Measurements from ENCODE around the gene FOXD3. TPM values are rescaled to one million over a fixed set of nuclear protein-coding genes. Genes with fewer than 3 reads are reported as not detected.

FOXD3 gene
- total RNA-seq: not detected

- peak; percentile 49 to 52 for DNase-seq
- peak within 1 kb of the TSS; percentile 87 to 90 for H3K4me3 Mint-ChIP-seq
- H3K36me3 Mint-ChIP-seq (ENCODE audit: insufficient read depth in 2 of 2): peaks cover 13 to 14% of the 10 kb centered on the region in 2 donors
- peak within 1 kb of the TSS; percentile 94 for H3K27ac Mint-ChIP-seq
- peak; percentile 30 to 52 for ATAC-seq (replicated peaks in 1 of 2)
- H3K27me3 Mint-ChIP-seq (ENCODE audit: low read depth): peaks cover 76% of the 10 kb centered on the region
- H3K4me1 Mint-ChIP-seq (ENCODE audit: low read depth): peaks cover 61% of the 10 kb centered on the region
- H3K9me3 Mint-ChIP-seq: peaks cover 0 to 2% of the 10 kb centered on the region in 2 donors
Measured at GRCh38 chr1:63322114-63322943, at the start of gene FOXD3. Gene FOXD3, plus strand, starts transcription at chr1:63322567. Its CDS starts 492 bp downstream, at chr1:63323059.

- H3K4me3 Mint-ChIP-seq: no peak overlapping the region
- H3K9me3 Mint-ChIP-seq: no peaks in the 10 kb centered on the region
- no peak overlapping the region for H3K27ac Mint-ChIP-seq
- H3K4me1 Mint-ChIP-seq (ENCODE audit: low read depth): no peaks in the 10 kb centered on the region
- ATAC-seq (replicated peaks in 1 of 2): no peak
- H3K36me3 Mint-ChIP-seq (ENCODE audit: insufficient read depth in 2 of 2): no peaks in the 10 kb centered on the region
- peaks cover 15% of the 10 kb centered on the region for H3K27me3 Mint-ChIP-seq (ENCODE audit: low read depth)
- DNase-seq: no peak
Measured at GRCh38 chr1:63272811-63273210, 49.6 kb upstream of the FOXD3 start.

GRCh38 chr1:63274371-63274770, 48.0 kb upstream of the FOXD3 start:
- H3K27me3 Mint-ChIP-seq (ENCODE audit: low read depth): peaks cover 15% of the 10 kb centered on the region
- no peak overlapping the region for H3K4me3 Mint-ChIP-seq
- no peak for ATAC-seq (replicated peaks in 1 of 2)
- no peaks in the 10 kb centered on the region for H3K9me3 Mint-ChIP-seq
- H3K27ac Mint-ChIP-seq: no peak overlapping the region
- no peaks in the 10 kb centered on the region for H3K36me3 Mint-ChIP-seq (ENCODE audit: insufficient read depth in 2 of 2)
- H3K4me1 Mint-ChIP-seq (ENCODE audit: low read depth): no peaks in the 10 kb centered on the region
- DNase-seq: no peak

GRCh38 chr1:63274979-63275378, 47.4 kb upstream of the FOXD3 start:
- ATAC-seq (replicated peaks in 1 of 2): no peak
- Mint-ChIP-seq H3K27me3 (ENCODE audit: low read depth) (peaks cover 15% of the 10 kb centered on the region), H3K4me1 (ENCODE audit: low read depth) (no peaks in the 10 kb centered on the region), H3K27ac (no peak overlapping the region), H3K9me3 (no peaks in the 10 kb centered on the region), H3K4me3 (no peak overlapping the region), H3K36me3 (ENCODE audit: insufficient read depth in 2 of 2) (no peaks in the 10 kb centered on the region)
- no peak for DNase-seq

- H3K36me3 Mint-ChIP-seq (ENCODE audit: insufficient read depth in 2 of 2): no peaks in the 10 kb centered on the region
- no peak overlapping the region for H3K4me3 Mint-ChIP-seq
- H3K9me3 Mint-ChIP-seq: no peaks in the 10 kb centered on the region
- ATAC-seq (replicated peaks in 1 of 2) (no peak), DNase-seq (no peak)
- H3K27ac Mint-ChIP-seq: no peak overlapping the region
- H3K27me3 Mint-ChIP-seq (ENCODE audit: low read depth): peaks cover 22% of the 10 kb centered on the region
- H3K4me1 Mint-ChIP-seq (ENCODE audit: low read depth): no peaks in the 10 kb centered on the region
Measured at GRCh38 chr1:63276624-63277023, 45.7 kb upstream of the FOXD3 start.

GRCh38 chr1:63277195-63278192, 44.9 kb upstream of the FOXD3 start:
- no peak for DNase-seq
- H3K36me3 Mint-ChIP-seq (ENCODE audit: insufficient read depth in 2 of 2): no peaks in the 10 kb centered on the region
- H3K4me1 Mint-ChIP-seq (ENCODE audit: low read depth): no peaks in the 10 kb centered on the region
- H3K27ac Mint-ChIP-seq: no peak overlapping the region
- ATAC-seq (replicated peaks in 1 of 2): no peak
- no peaks in the 10 kb centered on the region for H3K9me3 Mint-ChIP-seq
- no peak overlapping the region for H3K4me3 Mint-ChIP-seq
- peaks cover 22% of the 10 kb centered on the region for H3K27me3 Mint-ChIP-seq (ENCODE audit: low read depth)

GRCh38 chr1:63281753-63282152, 40.6 kb upstream of the FOXD3 start:
- Mint-ChIP-seq H3K27ac (no peak overlapping the region), H3K9me3 (no peaks in the 10 kb centered on the region), H3K27me3 (ENCODE audit: low read depth) (peaks cover 8% of the 10 kb centered on the region), H3K4me3 (no peak overlapping the region), H3K4me1 (ENCODE audit: low read depth) (no peaks in the 10 kb centered on the region), H3K36me3 (ENCODE audit: insufficient read depth in 2 of 2) (no peaks in the 10 kb centered on the region)
- DNase-seq (no peak), ATAC-seq (replicated peaks in 1 of 2) (no peak)

GRCh38 chr1:63289135-63289534, 33.2 kb upstream of the FOXD3 start:
- Mint-ChIP-seq H3K9me3 (peaks cover 8% of the 10 kb centered on the region in 2 donors), H3K4me1 (ENCODE audit: low read depth) (no peaks in the 10 kb centered on the region), H3K27me3 (ENCODE audit: low read depth) (no peaks in the 10 kb centered on the region), H3K27ac (no peak overlapping the region), H3K36me3 (ENCODE audit: insufficient read depth in 2 of 2) (peaks cover 5 to 12% of the 10 kb centered on the region in 2 donors), H3K4me3 (no peak overlapping the region)
- ATAC-seq (replicated peaks in 1 of 2) (no peak), DNase-seq (no peak)

GRCh38 chr1:63294803-63295594, 27.4 kb upstream of the FOXD3 start:
- Mint-ChIP-seq H3K27ac (no peak overlapping the region), H3K4me1 (ENCODE audit: low read depth) (no peaks in the 10 kb centered on the region), H3K27me3 (ENCODE audit: low read depth) (no peaks in the 10 kb centered on the region), H3K36me3 (ENCODE audit: insufficient read depth in 2 of 2) (no peaks in the 10 kb centered on the region), H3K9me3 (no peaks in the 10 kb centered on the region), H3K4me3 (no peak overlapping the region)
- ATAC-seq (replicated peaks in 1 of 2) (no peak), DNase-seq (no peak)

GRCh38 chr1:63304410-63304809, 18.0 kb upstream of the FOXD3 start:
- ATAC-seq (replicated peaks in 1 of 2): no peak
- H3K4me1 Mint-ChIP-seq (ENCODE audit: low read depth): no peaks in the 10 kb centered on the region
- no peak overlapping the region for H3K4me3 Mint-ChIP-seq
- DNase-seq: no peak
- H3K27me3 Mint-ChIP-seq (ENCODE audit: low read depth): peaks cover 41% of the 10 kb centered on the region
- peaks cover 0 to 1% of the 10 kb centered on the region in 2 donors for H3K36me3 Mint-ChIP-seq (ENCODE audit: insufficient read depth in 2 of 2)
- no peaks in the 10 kb centered on the region for H3K9me3 Mint-ChIP-seq
- H3K27ac Mint-ChIP-seq: no peak overlapping the region

GRCh38 chr1:63305043-63305442, 17.3 kb upstream of the FOXD3 start:
- Mint-ChIP-seq H3K27me3 (ENCODE audit: low read depth) (peaks cover 47% of the 10 kb centered on the region), H3K4me3 (no peak overlapping the region), H3K4me1 (ENCODE audit: low read depth) (no peaks in the 10 kb centered on the region)

GRCh38 chr1:63307196-63307794, 15.1 kb upstream of the FOXD3 start:
- Mint-ChIP-seq H3K4me3 (no peak overlapping the region), H3K4me1 (ENCODE audit: low read depth) (no peaks in the 10 kb centered on the region), H3K27me3 (ENCODE audit: low read depth) (peaks cover 55% of the 10 kb centered on the region), H3K36me3 (ENCODE audit: insufficient read depth in 2 of 2) (peaks cover 0 to 1% of the 10 kb centered on the region in 2 donors), H3K9me3 (peaks cover 0 to 1% of the 10 kb centered on the region in 2 donors), H3K27ac (no peak overlapping the region)
- DNase-seq (no peak), ATAC-seq (replicated peaks in 1 of 2) (no peak)

More at GRCh38 chr1:63305043-63305442, 17.3 kb upstream of the FOXD3 start:
- no peak for DNase-seq
- peaks cover 0 to 1% of the 10 kb centered on the region in 2 donors for H3K36me3 Mint-ChIP-seq (ENCODE audit: insufficient read depth in 2 of 2)
- no peak overlapping the region for H3K27ac Mint-ChIP-seq
- no peak for ATAC-seq (replicated peaks in 1 of 2)
- no peaks in the 10 kb centered on the region for H3K9me3 Mint-ChIP-seq

All from activated T-cell treated with anti-CD3 and anti-CD28 coated beads, Interleukin-2, amount 50 U/mL, for 72 hours (primary cell).